Heart left ventricle (tissue), 16 donors: ENCODE measurements around the gene LIN37. TPM values are rescaled to one million over a fixed set of nuclear protein-coding genes. Genes with fewer than 3 reads are reported as not detected.

Experiments used
- ATAC-seq, 4 donors: fragments of 200-7000 bp; cut with Tn5 transposase; one replicate each; pipeline ENCODE4 v1.9.1; 2020 to 2022; ENCODE audit warnings: moderate library complexity in 4 of 4, mild to moderate bottlenecking in 3 of 4, moderate number of reproducible peaks in 1 of 4
- DNase-seq, 5 donors: peaks; one replicate each; pipeline ENCODE4 v3.0.0-alpha.2; 2020
- H3K27ac ChIP-seq, 12 donors: fragments of 200-600 bp; sonication (generic) in 4 of 12; one replicate each; pipeline versions ENCODE4 v1.5.0 to v1.8.0; 2016 to 2022; ENCODE audit warnings: mild to moderate bottlenecking in 2 of 12
- H3K27me3 ChIP-seq, 9 donors: fragments of 200-600 bp; sonication (generic) in 2 of 9; one replicate each; pipeline versions ENCODE4 v1.5.1 to v1.8.0; 2016 to 2022; ENCODE audit warnings: mild to moderate bottlenecking in 3 of 9
- H3K36me3 ChIP-seq, 9 donors: fragments of 200-600 bp; sonication (generic) in 2 of 9; one replicate each; pipeline versions ENCODE4 v1.5.0 to v1.8.0; 2018 to 2022; ENCODE audit warnings: mild to moderate bottlenecking in 2 of 9
- H3K4me1 ChIP-seq, 12 donors: fragments of 200-600 bp; sonication (generic) in 4 of 12; one replicate each; pipeline versions ENCODE4 v1.5.0 to v1.8.0; 2016 to 2022; ENCODE audit warnings: mild to moderate bottlenecking in 3 of 12
- H3K4me3 ChIP-seq, 12 donors: fragments of 200-600 bp; sonication (generic) in 4 of 12; one replicate each; pipeline versions ENCODE4 v1.5.0 to v1.8.0; 2017 to 2022; ENCODE audit warnings: mild to moderate bottlenecking in 9 of 12, moderate library complexity in 4 of 12
- H3K9me3 ChIP-seq, 12 donors: fragments of 200-600 bp; sonication (generic) in 4 of 12; one replicate each; pipeline versions ENCODE4 v1.5.0 to v1.8.0; 2016 to 2022; ENCODE audit warnings: mild to moderate bottlenecking in 1 of 12
- POLR2A ChIP-seq, 2 donors: fragments of 450-650 bp; IDR thresholded peaks; one replicate each; pipeline ENCODE4 v1.6.1; 2017; ENCODE audit warnings: antibody characterized with exemption in 2 of 2, mild to moderate bottlenecking in 2 of 2, moderate library complexity in 2 of 2
- WGBS, 4 donors: extraction: QIAGEN DNeasy Blood & Tissue Kit in 2 of 4; methylation state at CpG; one replicate each; pipeline versions ENCODE4 v1.1.5 to v1.1.7; 2013 to 2018; 5-methylcytosine and 5-hydroxymethylcytosine counted together
- intact Hi-C, 10 donors: fragments of 100-400 bp; cut with DNase I; formaldehyde crosslinking; loops; one replicate each; pipeline versions ENCODE4 v1.11.1 to v1.14.2; 2022
- polyA plus RNA-seq, 2 donors: library from polyadenylated mRNA; stranded (reverse); fragments of 200-250 nt; gene quantifications; one replicate each; pipeline ENCODE4 v1.2.3, GENCODE V29; 2013
- total RNA-seq, 9 donors: library from RNA; depleted of rRNA in 2 of 9; stranded (reverse); fragments of >200 nt in 2 of 9; fragmentation: NEBNext Ultra II Directional in 3 of 9; extraction: Animal tissue kit (Norgen Biotek cat#: 25700) in 3 of 9; gene quantifications; one replicate each; pipeline versions ENCODE4 v1.1.0 to v1.2.4, GENCODE V29; 2016 to 2023
- TF ChIP-seq, protein P1 (sequence below), 12 donors: fragments of 200-600 bp; sonication (generic) in 4 of 12; IDR thresholded peaks; one replicate each; pipeline versions ENCODE4 v1.5.0 to v1.8.0; 2018 to 2022; ENCODE audit warnings: antibody characterized with exemption in 12 of 12, mild to moderate bottlenecking in 5 of 12
- donor health status: ischemic (EF 13 %, LVEDD 7.1; RV severe dilation, severe dysfunction).
- donor health status: healthy with polysubstance abuse.
- donor health status: DM: no; HTN: yes; CAD: no.
- donor health status: DM: no; HTN: no; CAD: no.
- donor health status: ischemic (EF 25% LVEDD 6.9; RV normal size, moderate dysfunction).
- donor health status: ischemic (EF 25% LVEDD 5.7; RV mildly dilated, moderate dysfunction).
- donor health status: healthy.
- donor health status: DM: yes; HTN: yes; CAD: no.
- donor health status: ischemic (EF 35%, LVEDD 5.7; RV mildly dilated, moderate dysfunction).
- donor health status: nonischemic (EF 11% LVEDD 7.7; RV severe dilation, severe dysfunction).
- donor health status: DM: yes; HTN: yes; CAD: no.
- donor health status: PGD.
- donor health status: ischemic (EF 29% LVEDD 5.4; RV normal size, mild dysfunction).
- donor health status: nonischemic (EF 23%, LVEDD 6.1; RV moderate dilation, normal function).

LIN37 gene
- total and polyA plus RNA-seq, 11 donors, result 3.7 to 23.0 (median 7.8) TPM

DNA sequence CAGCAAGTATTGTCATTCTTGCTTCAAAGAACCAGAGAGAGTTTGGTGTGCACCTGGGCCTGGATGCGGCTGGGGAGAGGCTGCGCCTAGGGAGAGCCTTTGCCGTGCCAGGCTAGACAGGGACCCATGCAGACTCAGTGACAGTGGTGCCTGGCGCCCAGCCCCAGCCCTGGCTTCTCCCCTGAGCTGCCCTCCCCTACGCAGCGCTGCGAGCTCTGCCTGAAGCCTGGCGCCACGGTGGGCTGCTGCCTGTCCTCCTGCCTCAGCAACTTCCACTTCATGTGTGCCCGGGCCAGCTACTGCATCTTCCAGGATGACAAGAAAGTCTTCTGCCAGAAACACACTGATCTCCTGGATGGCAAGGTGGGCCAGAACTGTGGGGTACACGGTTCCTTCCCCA lies 18.6 kb upstream of the LIN37 start:
- DNase-seq, result no peak
- WGBS, 4 donors, result 86 to 94% (median 91%) methylated on average over 10 to 11 of the region's 11 CpGs

DNA sequence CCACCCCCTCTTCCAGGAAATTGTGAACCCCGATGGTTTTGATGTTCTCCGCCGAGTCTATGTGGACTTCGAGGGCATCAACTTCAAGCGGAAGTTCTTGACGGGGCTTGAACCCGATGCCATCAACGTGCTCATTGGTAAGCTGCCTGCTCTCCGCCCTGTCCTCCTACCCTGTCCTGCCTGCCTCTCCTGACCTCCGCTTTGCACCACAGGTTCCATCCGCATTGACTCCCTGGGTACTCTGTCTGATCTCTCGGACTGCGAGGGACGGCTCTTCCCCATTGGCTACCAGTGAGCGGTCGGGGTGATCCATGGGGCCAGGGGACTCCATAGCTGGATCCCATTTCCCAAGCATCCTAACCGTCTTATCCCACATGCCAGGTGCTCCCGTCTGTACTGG lies 18.1 kb upstream of the LIN37 start:
- intact Hi-C loops, result no loop called here
- DNase-seq (no peak), ATAC-seq (no peak)
- no peaks in the 10 kb centered on the region for H3K4me1 ChIP-seq
- WGBS, 4 donors, result 91 to 97% (median 93%) methylated on average over 18 of the region's 18 CpGs
- H3K36me3 ChIP-seq, result peaks cover 5 to 100% (median 95%) of the 10 kb centered on the region in 9 donors
- H3K27ac ChIP-seq, result no peak overlapping the region
- H3K27me3 ChIP-seq, result no peaks in the 10 kb centered on the region
- TF ChIP-seq, protein P1, sequence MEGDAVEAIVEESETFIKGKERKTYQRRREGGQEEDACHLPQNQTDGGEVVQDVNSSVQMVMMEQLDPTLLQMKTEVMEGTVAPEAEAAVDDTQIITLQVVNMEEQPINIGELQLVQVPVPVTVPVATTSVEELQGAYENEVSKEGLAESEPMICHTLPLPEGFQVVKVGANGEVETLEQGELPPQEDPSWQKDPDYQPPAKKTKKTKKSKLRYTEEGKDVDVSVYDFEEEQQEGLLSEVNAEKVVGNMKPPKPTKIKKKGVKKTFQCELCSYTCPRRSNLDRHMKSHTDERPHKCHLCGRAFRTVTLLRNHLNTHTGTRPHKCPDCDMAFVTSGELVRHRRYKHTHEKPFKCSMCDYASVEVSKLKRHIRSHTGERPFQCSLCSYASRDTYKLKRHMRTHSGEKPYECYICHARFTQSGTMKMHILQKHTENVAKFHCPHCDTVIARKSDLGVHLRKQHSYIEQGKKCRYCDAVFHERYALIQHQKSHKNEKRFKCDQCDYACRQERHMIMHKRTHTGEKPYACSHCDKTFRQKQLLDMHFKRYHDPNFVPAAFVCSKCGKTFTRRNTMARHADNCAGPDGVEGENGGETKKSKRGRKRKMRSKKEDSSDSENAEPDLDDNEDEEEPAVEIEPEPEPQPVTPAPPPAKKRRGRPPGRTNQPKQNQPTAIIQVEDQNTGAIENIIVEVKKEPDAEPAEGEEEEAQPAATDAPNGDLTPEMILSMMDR (IDR thresholded peaks at IDR 0.05), result no peak
- TF ChIP-seq POLR2A (IDR thresholded peaks at IDR 0.05), result no peak
- no peak overlapping the region for H3K4me3 ChIP-seq
- H3K9me3 ChIP-seq, result no peaks in the 10 kb centered on the region

More for the DNA sequence above, 18.6 kb upstream of the LIN37 start:
- Histone ChIP-seq H3K27ac (no peak overlapping the region), H3K4me1 (no peaks in the 10 kb centered on the region), H3K27me3 (no peaks in the 10 kb centered on the region), H3K36me3 (peaks cover 8 to 100% (median 95%) of the 10 kb centered on the region in 9 donors), H3K4me3 (no peak overlapping the region), H3K9me3 (no peaks in the 10 kb centered on the region)
- no peak for ATAC-seq
- intact Hi-C loops, result no loop called here
- TF ChIP-seq, protein P1 (IDR thresholded peaks at IDR 0.05), result no peak
- no peak for TF ChIP-seq POLR2A (IDR thresholded peaks at IDR 0.05)

GRCh38 chr19:35731353-35731752 lies 17.0 kb upstream of the LIN37 start:
- no peak for ATAC-seq
- DNase-seq, result no peak
- WGBS, 4 donors, result 87 to 89% (median 88%) methylated on average over 9 of the region's 9 CpGs
- Histone ChIP-seq H3K27me3 (no peaks in the 10 kb centered on the region), H3K4me1 (no peaks in the 10 kb centered on the region), H3K9me3 (no peaks in the 10 kb centered on the region), H3K4me3 (no peak overlapping the region), H3K27ac (no peak overlapping the region), H3K36me3 (peaks cover 5 to 97% (median 93%) of the 10 kb centered on the region in 9 donors)
- intact Hi-C loops, result no loop called here
- no peak for TF ChIP-seq POLR2A (IDR thresholded peaks at IDR 0.05)
- TF ChIP-seq, protein P1 (IDR thresholded peaks at IDR 0.05), result no peak

GRCh38 chr19:35731779-35732405 lies 16.5 kb upstream of the LIN37 start:
- Histone ChIP-seq H3K9me3 (no peaks in the 10 kb centered on the region), H3K27me3 (no peaks in the 10 kb centered on the region), H3K27ac (no peak overlapping the region), H3K4me3 (no peak overlapping the region), H3K36me3 (peaks cover 5 to 97% (median 93%) of the 10 kb centered on the region in 9 donors), H3K4me1 (no peaks in the 10 kb centered on the region)
- intact Hi-C loops, result no loop called here
- no peak for DNase-seq
- no peak for TF ChIP-seq POLR2A (IDR thresholded peaks at IDR 0.05)
- TF ChIP-seq, protein P1 (IDR thresholded peaks at IDR 0.05), result no peak
- WGBS, 4 donors, result 81 to 88% (median 85%) methylated on average over 20 to 21 of the region's 21 CpGs
- ATAC-seq, result no peak
